Measurements from ENCODE around the gene ARHGAP1.

Gene ARHGAP1

DNA sequence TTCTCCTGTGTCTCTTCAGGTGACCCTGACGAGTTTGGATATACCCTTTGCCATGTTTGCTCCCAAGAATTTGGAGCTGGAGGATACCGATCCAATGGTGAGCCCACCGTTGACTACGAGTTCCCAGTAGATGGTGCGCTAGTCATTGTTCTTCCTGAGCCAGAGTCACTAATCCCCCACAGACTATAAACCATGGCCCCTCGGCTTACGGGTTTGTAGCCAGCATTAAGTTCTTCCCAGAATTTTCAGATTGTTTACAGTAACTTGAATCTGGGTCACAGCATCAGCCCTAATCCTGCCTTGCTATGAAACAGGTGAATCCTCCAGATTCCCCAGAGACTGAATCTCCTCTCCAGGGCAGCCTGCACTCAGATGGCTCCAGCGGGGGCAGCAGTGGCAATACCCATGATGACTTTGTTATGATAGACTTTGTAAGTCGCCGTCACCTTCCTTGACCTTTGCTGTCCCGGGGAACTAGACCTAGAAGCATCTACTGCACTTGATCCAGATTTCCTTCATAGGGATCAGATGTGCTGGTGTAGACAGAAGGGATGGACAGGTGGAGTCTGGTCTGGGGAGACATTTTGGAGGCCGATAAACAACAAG, 31.8 kb downstream of the ARHGAP1 start:
- H3K4me3 ChIP-seq, result no peak overlapping the region
- peaks cover 0 to 27% (median 9%) of the 10 kb centered on the region in 4 donors for H3K4me1 ChIP-seq
- TF ChIP-seq, protein P1, sequence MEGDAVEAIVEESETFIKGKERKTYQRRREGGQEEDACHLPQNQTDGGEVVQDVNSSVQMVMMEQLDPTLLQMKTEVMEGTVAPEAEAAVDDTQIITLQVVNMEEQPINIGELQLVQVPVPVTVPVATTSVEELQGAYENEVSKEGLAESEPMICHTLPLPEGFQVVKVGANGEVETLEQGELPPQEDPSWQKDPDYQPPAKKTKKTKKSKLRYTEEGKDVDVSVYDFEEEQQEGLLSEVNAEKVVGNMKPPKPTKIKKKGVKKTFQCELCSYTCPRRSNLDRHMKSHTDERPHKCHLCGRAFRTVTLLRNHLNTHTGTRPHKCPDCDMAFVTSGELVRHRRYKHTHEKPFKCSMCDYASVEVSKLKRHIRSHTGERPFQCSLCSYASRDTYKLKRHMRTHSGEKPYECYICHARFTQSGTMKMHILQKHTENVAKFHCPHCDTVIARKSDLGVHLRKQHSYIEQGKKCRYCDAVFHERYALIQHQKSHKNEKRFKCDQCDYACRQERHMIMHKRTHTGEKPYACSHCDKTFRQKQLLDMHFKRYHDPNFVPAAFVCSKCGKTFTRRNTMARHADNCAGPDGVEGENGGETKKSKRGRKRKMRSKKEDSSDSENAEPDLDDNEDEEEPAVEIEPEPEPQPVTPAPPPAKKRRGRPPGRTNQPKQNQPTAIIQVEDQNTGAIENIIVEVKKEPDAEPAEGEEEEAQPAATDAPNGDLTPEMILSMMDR (IDR thresholded peaks at IDR 0.05), result no peak
- DNase-seq, result peak; percentile 12 to 33
- H3K27ac ChIP-seq, result peak overlapping the region in 1 of 2 donors; percentile 62
- H3K9me3 ChIP-seq, result no peaks in the 10 kb centered on the region
- intact Hi-C loops (cut with DNase I; ENCODE audit: low total_unique reads), result no loop called here
- H3K36me3 ChIP-seq, result peaks cover 73 to 99% (median 88%) of the 10 kb centered on the region in 3 donors
- no peaks in the 10 kb centered on the region for H3K27me3 ChIP-seq

DNA sequence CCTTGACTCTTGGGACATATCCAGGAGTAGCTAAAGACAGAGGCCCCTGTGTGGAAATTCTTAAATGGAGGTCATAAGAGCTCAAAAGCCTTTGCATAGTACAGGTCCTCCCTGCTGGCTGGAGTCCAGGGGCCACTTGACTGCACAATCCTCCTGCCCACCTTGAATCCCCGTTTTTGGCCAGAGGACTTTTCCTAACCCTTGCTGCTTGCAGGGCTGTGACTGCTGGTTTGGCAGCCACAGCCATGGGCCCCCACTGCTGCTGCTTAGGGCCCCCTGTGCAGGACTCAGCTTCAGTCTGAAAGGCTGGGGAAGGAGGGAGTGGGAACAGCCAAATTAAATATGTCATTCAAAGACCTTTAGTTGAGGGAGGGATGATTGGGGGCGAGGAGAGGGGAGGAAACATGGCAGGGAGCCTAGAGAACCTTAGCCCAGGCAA, 33.4 kb downstream of the ARHGAP1 start:
- Histone ChIP-seq H3K4me1 (peaks cover 0 to 31% (median 9%) of the 10 kb centered on the region in 4 donors), H3K36me3 (peaks cover 72 to 99% (median 83%) of the 10 kb centered on the region in 3 donors), H3K27me3 (no peaks in the 10 kb centered on the region), H3K4me3 (no peak overlapping the region), H3K27ac (peak overlapping the region; percentile 62 to 64), H3K9me3 (no peaks in the 10 kb centered on the region)
- TF ChIP-seq, protein P1 (IDR thresholded peaks at IDR 0.05), result no peak
- DNase-seq, result peak; percentile 25 to 65
- intact Hi-C loops (cut with DNase I; ENCODE audit: low total_unique reads), result no loop called here

DNA sequence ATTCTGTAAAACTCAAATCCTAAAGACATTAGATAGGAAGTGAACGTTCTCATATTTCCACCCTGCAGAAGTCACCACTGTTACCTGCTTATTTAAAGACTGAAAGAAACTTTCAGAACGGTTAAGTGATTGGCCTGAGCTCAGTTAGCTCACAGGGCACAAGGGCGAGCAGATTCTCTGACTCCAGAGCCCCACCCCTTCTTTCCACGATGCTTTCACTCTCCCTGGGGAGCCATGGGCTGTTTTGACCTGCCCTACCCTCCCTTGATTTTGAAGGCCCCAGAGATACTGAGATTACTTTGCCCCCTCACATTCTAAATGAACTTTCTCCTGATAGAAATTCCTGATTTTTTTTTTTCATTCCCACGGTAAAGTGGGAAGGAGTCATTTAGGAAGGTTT, 33.9 kb downstream of the ARHGAP1 start:
- intact Hi-C loops (cut with DNase I; ENCODE audit: low total_unique reads), result no loop called here

DNA sequence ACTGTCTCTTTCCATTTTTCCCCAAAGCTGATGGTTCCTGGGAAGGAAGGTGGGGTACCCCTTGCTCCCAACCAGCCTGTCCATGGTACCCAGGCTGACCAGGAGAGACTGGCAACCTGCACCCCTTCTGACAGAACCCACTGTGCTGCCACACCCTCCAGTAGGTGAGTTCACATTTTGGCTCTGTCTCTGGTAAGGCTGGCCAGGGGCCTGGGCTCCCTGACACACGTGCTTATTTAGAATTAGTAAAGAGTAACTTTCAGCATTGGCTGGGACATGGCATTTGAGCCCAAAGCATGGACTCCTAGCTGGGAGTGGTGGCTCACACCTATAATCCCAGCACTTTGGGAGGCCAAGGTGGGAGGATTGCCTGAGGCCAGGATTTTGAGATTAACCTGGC, 35.1 kb downstream of the ARHGAP1 start:
- intact Hi-C loops (cut with DNase I; ENCODE audit: low total_unique reads), result no loop called here
- peaks cover 0 to 31% (median 9%) of the 10 kb centered on the region in 4 donors for H3K4me1 ChIP-seq
- peaks cover 68 to 99% (median 83%) of the 10 kb centered on the region in 3 donors for H3K36me3 ChIP-seq
- no peaks in the 10 kb centered on the region for H3K9me3 ChIP-seq
- H3K4me3 ChIP-seq, result no peak overlapping the region
- no peaks in the 10 kb centered on the region for H3K27me3 ChIP-seq
- peak in 1 of 2 donors; percentile 54 for DNase-seq
- TF ChIP-seq, protein P1 (IDR thresholded peaks at IDR 0.05), result no peak
- peak overlapping the region; percentile 3 to 64 for H3K27ac ChIP-seq

More for the DNA sequence above, 33.9 kb downstream of the ARHGAP1 start:
- no peaks in the 10 kb centered on the region for H3K9me3 ChIP-seq
- H3K4me3 ChIP-seq, result no peak overlapping the region
- peaks cover 69 to 99% (median 83%) of the 10 kb centered on the region in 3 donors for H3K36me3 ChIP-seq
- H3K27ac ChIP-seq, result peak overlapping the region; percentile 62 to 64
- TF ChIP-seq, protein P1 (IDR thresholded peaks at IDR 0.05), result no peak
- DNase-seq, result peak; percentile 51 to 62
- no peaks in the 10 kb centered on the region for H3K27me3 ChIP-seq
- peaks cover 0 to 31% (median 9%) of the 10 kb centered on the region in 4 donors for H3K4me1 ChIP-seq

DNA sequence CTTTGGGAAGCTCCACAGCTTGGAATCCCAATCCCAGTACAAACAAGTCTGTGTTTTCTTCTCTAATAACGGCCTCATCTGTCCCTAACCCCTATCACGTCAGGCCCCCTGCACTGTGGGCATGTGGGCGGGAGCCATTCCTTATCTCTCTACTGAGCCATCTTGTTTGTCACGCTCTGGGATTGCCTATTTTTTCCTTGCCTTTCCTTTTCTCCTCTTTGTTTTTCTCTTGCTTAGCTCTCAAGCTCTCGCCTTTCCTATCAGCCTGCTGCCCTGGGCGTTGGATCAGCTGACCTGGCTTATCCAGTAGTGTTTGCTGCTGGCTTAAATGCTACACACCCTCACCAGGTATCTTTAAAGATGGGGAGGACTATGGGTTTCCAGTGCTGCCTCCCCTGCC, 35.8 kb downstream of the ARHGAP1 start:
- H3K4me1 ChIP-seq, result peaks cover 0 to 31% (median 9%) of the 10 kb centered on the region in 4 donors
- intact Hi-C loops (cut with DNase I; ENCODE audit: low total_unique reads), result no loop called here
- H3K36me3 ChIP-seq, result peaks cover 67 to 99% (median 82%) of the 10 kb centered on the region in 3 donors

More for the DNA sequence above, 35.8 kb downstream of the ARHGAP1 start:
- peak overlapping the region; percentile 3 to 64 for H3K27ac ChIP-seq
- no peak overlapping the region for H3K4me3 ChIP-seq
- TF ChIP-seq, protein P1 (IDR thresholded peaks at IDR 0.05), result no peak
- peak in 1 of 2 donors; percentile 32 for DNase-seq
- no peaks in the 10 kb centered on the region for H3K27me3 ChIP-seq
- H3K9me3 ChIP-seq, result no peaks in the 10 kb centered on the region

Measured in tibial artery (tissue), 4 donors.